GM23248 (cell line): ENCODE measurements around the gene RPA1.

Experiments
- EZH2 ChIP-seq: fragments of 200-600 bp; sonication (generic); IDR thresholded peaks from 2 replicates; pipeline ENCODE4 v1.6.1; 2018; ENCODE audit warnings: antibody characterized with exemption, mild to moderate bottlenecking; ENCODE audit not compliant: insufficient read depth, poor library complexity, severe bottlenecking
- EZH2phosphoT487 ChIP-seq: fragments of 200-600 bp; sonication (generic); IDR thresholded peaks from 2 replicates; pipeline ENCODE4 v1.6.1; 2018; ENCODE audit warnings: antibody characterized with exemption, moderate library complexity, mild to moderate bottlenecking, low read depth; ENCODE audit not compliant: insufficient read depth

- TF ChIP-seq EZH2phosphoT487 = no peak
- no peak for TF ChIP-seq EZH2
Observed at GRCh38 chr17:1807890-1808289, 21.9 kb upstream of the RPA1 start.
